Chondrocyte (in vitro differentiated cells): Measurements from ENCODE around the gene GPS2. TPM values are rescaled to one million over a fixed set of nuclear protein-coding genes. Genes with fewer than 3 reads are reported as not detected.
A peak's percentile ranks its signal among the peaks of the same experiment; 100 is the strongest.

Experiments
- DNase-seq: peaks from one replicate; pipeline ENCODE4 v3.0.0; 2021; ENCODE audit warnings: mixed read lengths, low spot score
- H3K27ac Mint-ChIP-seq: one replicate; pipeline ENCODE4 v1.8.0; 2021; ENCODE audit warnings: mild to moderate bottlenecking, moderate library complexity, mixed read lengths; ENCODE audit not compliant: unreplicated experiment
- H3K27me3 Mint-ChIP-seq: 2 replicates; pipeline ENCODE4 v1.8.0; 2021; ENCODE audit warnings: low read depth, mixed read lengths
- H3K36me3 Mint-ChIP-seq: 2 replicates; pipeline ENCODE4 v1.8.0; 2021; ENCODE audit warnings: low read depth, mixed read lengths
- H3K4me1 Mint-ChIP-seq: 2 replicates; pipeline ENCODE4 v1.8.0; 2021; ENCODE audit warnings: low read depth, mild to moderate bottlenecking, mixed read lengths
- H3K4me3 Mint-ChIP-seq: one replicate; pipeline ENCODE4 v1.8.0; 2021; ENCODE audit warnings: mild to moderate bottlenecking, moderate library complexity, mixed read lengths; ENCODE audit not compliant: unreplicated experiment
- H3K9me3 Mint-ChIP-seq: 2 replicates; pipeline ENCODE4 v1.8.0; 2021; ENCODE audit warnings: low read depth, mixed read lengths
- long read RNA-seq: library from polyadenylated mRNA; stranded (forward); transcript quantifications from one replicate; pipeline ENCODE4 v2.0.0, GENCODE V29; 2021
- total RNA-seq: library from RNA; stranded (reverse); gene quantifications from 3 replicates; pipeline ENCODE4 v1.2.1, GENCODE V29; 2021
- TF ChIP-seq, protein P1 (sequence below): fragments of 200-600 bp; sonication (generic); IDR thresholded peaks from 2 replicates; pipeline ENCODE4 v1.5.0; 2021; ENCODE audit warnings: antibody characterized with exemption, mild to moderate bottlenecking, moderate library complexity

The GPS2 gene, protein sequence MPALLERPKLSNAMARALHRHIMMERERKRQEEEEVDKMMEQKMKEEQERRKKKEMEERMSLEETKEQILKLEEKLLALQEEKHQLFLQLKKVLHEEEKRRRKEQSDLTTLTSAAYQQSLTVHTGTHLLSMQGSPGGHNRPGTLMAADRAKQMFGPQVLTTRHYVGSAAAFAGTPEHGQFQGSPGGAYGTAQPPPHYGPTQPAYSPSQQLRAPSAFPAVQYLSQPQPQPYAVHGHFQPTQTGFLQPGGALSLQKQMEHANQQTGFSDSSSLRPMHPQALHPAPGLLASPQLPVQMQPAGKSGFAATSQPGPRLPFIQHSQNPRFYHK
- total RNA-seq: 43.9 to 64.9 TPM (median 55.3 TPM) in 3 replicates
- long read RNA-seq, transcript GPS2-202 (10 exons, 1,371 nt): major isoform, 40 of 144 reads
- long read RNA-seq, transcript GPS2-201 (11 exons, 1,379 nt): major isoform, 40 of 144 reads
- long read RNA-seq, partial matches to known transcripts: 3 of 144 reads
- long read RNA-seq, other reads (novel, unspliced or antisense): 60 of 144 reads

DNA sequence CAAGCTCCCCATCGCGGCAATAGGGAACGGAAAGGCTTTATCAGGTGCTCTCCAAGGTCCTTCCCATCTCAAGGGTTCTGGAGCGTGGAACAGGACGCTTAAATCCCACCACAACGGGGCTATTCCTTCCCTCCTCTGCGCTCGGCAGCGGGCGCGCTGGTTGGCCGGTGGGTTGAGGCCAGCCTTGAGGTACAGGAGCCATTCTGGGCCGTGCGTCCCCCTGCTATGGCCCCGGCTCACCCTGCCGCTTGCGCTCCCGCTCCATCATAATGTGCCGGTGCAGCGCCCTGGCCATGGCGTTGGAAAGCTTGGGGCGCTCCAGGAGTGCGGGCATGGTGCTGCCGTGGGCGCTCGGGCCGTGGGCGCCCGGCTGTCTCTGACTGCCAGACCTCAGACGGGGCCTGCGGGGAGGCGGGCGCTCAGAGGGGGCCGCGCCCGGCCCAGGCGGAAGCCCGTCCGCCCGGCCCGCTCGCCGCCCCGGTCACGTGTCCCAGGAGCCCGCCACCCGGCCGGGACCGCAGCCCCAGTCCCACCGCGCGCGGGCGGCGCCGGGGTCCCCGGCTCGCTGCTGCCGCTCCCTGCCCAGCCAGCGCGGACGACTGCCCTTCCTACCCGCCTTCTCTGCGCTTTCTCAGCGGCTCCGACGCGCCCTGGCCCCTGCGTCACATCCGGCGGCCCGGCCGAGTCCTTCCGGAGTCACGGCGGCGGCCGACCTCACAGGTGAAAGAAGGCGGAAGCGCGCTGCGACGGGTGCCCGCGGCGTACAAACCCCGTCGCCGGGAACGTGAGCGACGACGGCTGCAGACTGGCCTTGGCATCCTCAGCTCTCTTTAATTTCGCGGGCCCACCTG, at the start of gene GPS2:
TSS of gene GPS2 (minus strand) at position 642 of the 851 bp plus-strand sequence. CDS start at position 334, 308 bp downstream.
- Mint-ChIP-seq H3K27me3 (no peaks in the 10 kb centered on the region), H3K36me3 (peaks cover 37% of the 10 kb centered on the region), H3K4me3 (peak within 1 kb of the TSS; percentile 75), H3K4me1 (peaks cover 41% of the 10 kb centered on the region), H3K9me3 (no peaks in the 10 kb centered on the region), H3K27ac (peak within 1 kb of the TSS; percentile 87)
- TF ChIP-seq, protein P1, sequence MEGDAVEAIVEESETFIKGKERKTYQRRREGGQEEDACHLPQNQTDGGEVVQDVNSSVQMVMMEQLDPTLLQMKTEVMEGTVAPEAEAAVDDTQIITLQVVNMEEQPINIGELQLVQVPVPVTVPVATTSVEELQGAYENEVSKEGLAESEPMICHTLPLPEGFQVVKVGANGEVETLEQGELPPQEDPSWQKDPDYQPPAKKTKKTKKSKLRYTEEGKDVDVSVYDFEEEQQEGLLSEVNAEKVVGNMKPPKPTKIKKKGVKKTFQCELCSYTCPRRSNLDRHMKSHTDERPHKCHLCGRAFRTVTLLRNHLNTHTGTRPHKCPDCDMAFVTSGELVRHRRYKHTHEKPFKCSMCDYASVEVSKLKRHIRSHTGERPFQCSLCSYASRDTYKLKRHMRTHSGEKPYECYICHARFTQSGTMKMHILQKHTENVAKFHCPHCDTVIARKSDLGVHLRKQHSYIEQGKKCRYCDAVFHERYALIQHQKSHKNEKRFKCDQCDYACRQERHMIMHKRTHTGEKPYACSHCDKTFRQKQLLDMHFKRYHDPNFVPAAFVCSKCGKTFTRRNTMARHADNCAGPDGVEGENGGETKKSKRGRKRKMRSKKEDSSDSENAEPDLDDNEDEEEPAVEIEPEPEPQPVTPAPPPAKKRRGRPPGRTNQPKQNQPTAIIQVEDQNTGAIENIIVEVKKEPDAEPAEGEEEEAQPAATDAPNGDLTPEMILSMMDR: no peak
- peak; percentile 97 for DNase-seq

DNA sequence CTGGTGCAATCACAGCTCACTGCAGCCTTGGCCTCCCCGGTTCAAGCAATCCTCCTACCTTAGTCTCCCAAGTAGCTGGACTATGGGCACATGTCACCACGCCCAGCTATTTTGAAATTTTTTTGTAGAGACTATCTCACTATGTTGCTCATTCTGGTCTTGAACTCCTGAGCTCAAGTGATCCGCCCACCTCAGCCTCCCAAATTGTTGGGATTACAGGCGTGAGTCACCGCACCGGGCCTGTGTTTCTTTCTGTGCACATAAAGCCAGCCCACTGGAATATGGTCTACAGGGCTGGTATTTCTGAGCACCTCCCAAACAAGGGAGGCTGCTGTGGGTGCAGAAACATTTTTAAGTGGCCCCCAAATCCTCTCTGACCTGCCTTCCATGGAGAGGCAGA, 48.2 kb upstream of the GPS2 start:
- Mint-ChIP-seq H3K27me3 (no peaks in the 10 kb centered on the region), H3K4me1 (no peaks in the 10 kb centered on the region), H3K4me3 (no peak overlapping the region), H3K27ac (no peak overlapping the region), H3K9me3 (no peaks in the 10 kb centered on the region), H3K36me3 (peaks cover 2% of the 10 kb centered on the region)
- TF ChIP-seq, protein P1: no peak
- DNase-seq: no peak

DNA sequence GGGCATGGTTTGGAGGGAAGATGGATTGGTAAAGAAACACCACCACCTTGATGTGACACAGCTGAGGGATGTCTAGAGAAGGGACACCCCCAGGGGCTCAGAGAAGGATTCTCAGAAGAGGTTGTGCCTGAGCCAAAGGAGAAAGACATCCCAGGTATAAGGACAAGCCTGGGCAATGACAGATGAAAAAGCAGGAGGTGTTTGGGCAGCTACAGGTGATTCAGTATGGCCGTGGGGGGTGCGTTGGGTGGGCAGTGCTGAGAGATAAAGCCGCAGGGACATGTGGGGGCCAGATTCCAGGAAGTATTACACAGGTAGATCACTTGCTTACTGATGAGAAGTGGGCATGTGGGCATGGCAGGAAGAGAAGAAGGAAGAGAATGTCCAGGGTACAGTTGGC, 46.7 kb upstream of the GPS2 start:
- Mint-ChIP-seq H3K27me3 (no peaks in the 10 kb centered on the region), H3K4me3 (no peak overlapping the region), H3K9me3 (no peaks in the 10 kb centered on the region), H3K36me3 (no peaks in the 10 kb centered on the region), H3K4me1 (no peaks in the 10 kb centered on the region), H3K27ac (no peak overlapping the region)
- TF ChIP-seq, protein P1: no peak
- DNase-seq: no peak

DNA sequence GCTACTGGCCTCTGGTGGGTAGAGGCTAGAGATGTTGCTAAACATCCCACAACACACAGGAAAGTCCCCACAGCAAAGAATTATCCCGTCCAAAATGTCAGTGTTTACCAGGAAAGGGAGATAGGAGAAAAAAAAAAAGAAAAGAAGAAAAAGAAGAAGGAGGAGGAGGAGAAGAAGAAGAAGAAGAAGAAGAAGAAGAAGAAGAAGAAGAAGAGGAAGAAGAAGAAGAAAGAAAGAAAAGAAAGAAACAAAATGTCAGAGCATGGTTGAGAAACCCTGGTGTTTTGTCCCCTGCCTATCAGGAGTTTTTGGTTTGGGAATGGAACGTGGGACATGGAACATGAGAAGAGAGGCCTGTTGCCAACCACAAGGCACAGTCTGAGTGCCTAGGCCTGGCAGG, 42.2 kb upstream of the GPS2 start:
- Mint-ChIP-seq H3K4me1 (peaks cover 30% of the 10 kb centered on the region), H3K27ac (no peak overlapping the region), H3K9me3 (no peaks in the 10 kb centered on the region), H3K36me3 (no peaks in the 10 kb centered on the region), H3K4me3 (no peak overlapping the region), H3K27me3 (no peaks in the 10 kb centered on the region)
- TF ChIP-seq, protein P1: no peak
- DNase-seq: no peak

DNA sequence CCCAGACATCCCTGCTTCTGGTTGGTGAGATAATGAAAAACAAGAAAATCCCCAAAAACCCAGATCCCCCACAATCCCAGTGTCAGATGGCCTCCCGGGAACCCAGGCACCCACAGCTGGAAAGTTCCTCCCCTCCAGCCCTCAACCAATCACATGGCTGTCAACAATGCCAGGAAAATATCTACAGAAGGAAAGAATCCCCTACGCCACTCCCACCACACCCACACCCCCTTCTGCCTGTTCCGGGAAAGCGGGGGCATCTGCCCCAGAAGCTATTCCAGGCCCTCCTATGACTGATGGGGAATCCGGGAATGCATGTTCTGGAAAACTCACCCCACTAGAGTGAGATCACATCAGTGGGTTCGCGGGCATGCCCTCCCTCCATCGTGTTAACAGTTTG, 41.6 kb upstream of the GPS2 start:
- no peaks in the 10 kb centered on the region for H3K36me3 Mint-ChIP-seq

More for the DNA sequence above, 41.6 kb upstream of the GPS2 start:
- no peak overlapping the region for H3K27ac Mint-ChIP-seq
- no peak for DNase-seq
- peaks cover 32% of the 10 kb centered on the region for H3K4me1 Mint-ChIP-seq
- no peaks in the 10 kb centered on the region for H3K27me3 Mint-ChIP-seq
- no peak overlapping the region for H3K4me3 Mint-ChIP-seq
- no peaks in the 10 kb centered on the region for H3K9me3 Mint-ChIP-seq
- TF ChIP-seq, protein P1: no peak
